Measurements from ENCODE around the gene NRP2.

NRP2 gene

GRCh38 chr2:205689820-205690219 lies 7.5 kb downstream of the NRP2 start:
- H3K9me3 ChIP-seq (ENCODE audit: insufficient read depth, low read depth, low read length): no peaks in the 10 kb centered on the region
- H3K4me1 ChIP-seq (ENCODE audit: insufficient read depth, low read length): peaks cover 18% of the 10 kb centered on the region
- H3K27me3 ChIP-seq (ENCODE audit: insufficient read depth, low read length): peaks cover 36% of the 10 kb centered on the region
- no peak overlapping the region for H3K27ac ChIP-seq (ENCODE audit: low read length)
- H3K9ac ChIP-seq (ENCODE audit: low read depth, low read length): no peak overlapping the region
- H3K4me3 ChIP-seq (ENCODE audit: low read length): no peak overlapping the region
- no peaks in the 10 kb centered on the region for H3K36me3 ChIP-seq (ENCODE audit: insufficient read depth, low read depth, low read length)

GRCh38 chr2:205692104-205692503 lies 9.8 kb downstream of the NRP2 start:
- Histone ChIP-seq H3K4me3 (ENCODE audit: low read length) (no peak overlapping the region), H3K9ac (ENCODE audit: low read depth, low read length) (no peak overlapping the region), H3K9me3 (ENCODE audit: insufficient read depth, low read depth, low read length) (no peaks in the 10 kb centered on the region), H3K36me3 (ENCODE audit: insufficient read depth, low read depth, low read length) (no peaks in the 10 kb centered on the region), H3K27me3 (ENCODE audit: insufficient read depth, low read length) (peaks cover 14% of the 10 kb centered on the region), H3K27ac (ENCODE audit: low read length) (no peak overlapping the region), H3K4me1 (ENCODE audit: insufficient read depth, low read length) (peaks cover 34% of the 10 kb centered on the region)

GRCh38 chr2:205694256-205694655 lies 12.0 kb downstream of the NRP2 start:
- Histone ChIP-seq H3K9me3 (ENCODE audit: insufficient read depth, low read depth, low read length) (no peaks in the 10 kb centered on the region), H3K27me3 (ENCODE audit: insufficient read depth, low read length) (no peaks in the 10 kb centered on the region), H3K4me1 (ENCODE audit: insufficient read depth, low read length) (peaks cover 32% of the 10 kb centered on the region), H3K9ac (ENCODE audit: low read depth, low read length) (no peak overlapping the region), H3K4me3 (ENCODE audit: low read length) (no peak overlapping the region), H3K36me3 (ENCODE audit: insufficient read depth, low read depth, low read length) (peaks cover 11% of the 10 kb centered on the region; the same call in 1 of the 2 replicates), H3K27ac (ENCODE audit: low read length) (no peak overlapping the region)

DNA sequence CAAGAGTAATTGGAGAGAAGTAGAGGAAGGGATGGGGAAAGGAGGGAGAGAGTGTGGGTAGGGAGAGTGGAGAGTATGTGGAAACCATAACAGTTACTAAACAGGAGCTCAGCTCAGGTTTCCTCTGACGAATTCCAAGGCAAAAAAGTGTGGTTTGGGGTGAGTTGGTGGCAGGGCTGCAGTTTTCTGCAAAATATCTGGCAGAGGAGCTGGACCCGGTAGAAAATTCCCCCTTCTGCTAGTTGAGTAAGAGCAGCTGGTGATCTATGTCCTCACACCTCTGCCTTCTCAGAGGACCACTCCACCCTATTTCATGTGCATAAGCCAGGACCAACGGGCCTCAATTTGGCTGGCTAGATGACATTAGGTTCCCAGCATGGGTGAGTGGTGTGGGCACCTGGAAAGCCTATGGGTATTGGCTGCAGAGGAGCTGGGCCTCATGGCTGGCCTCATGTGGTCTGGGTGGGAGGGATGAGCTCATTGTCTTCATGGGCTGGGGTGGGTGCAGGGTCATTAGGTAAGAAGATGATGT lies 13.2 kb downstream of the NRP2 start:
- no peak overlapping the region for H3K9ac ChIP-seq (ENCODE audit: low read depth, low read length)
- no peak overlapping the region for H3K27ac ChIP-seq (ENCODE audit: low read length)
- peaks cover 44% of the 10 kb centered on the region for H3K4me1 ChIP-seq (ENCODE audit: insufficient read depth, low read length)
- no peak overlapping the region for H3K4me3 ChIP-seq (ENCODE audit: low read length)
- no peaks in the 10 kb centered on the region for H3K9me3 ChIP-seq (ENCODE audit: insufficient read depth, low read depth, low read length)
- H3K27me3 ChIP-seq (ENCODE audit: insufficient read depth, low read length): no peaks in the 10 kb centered on the region
- peaks cover 11% of the 10 kb centered on the region; the same call in 1 of the 2 replicates for H3K36me3 ChIP-seq (ENCODE audit: insufficient read depth, low read depth, low read length)

DNA sequence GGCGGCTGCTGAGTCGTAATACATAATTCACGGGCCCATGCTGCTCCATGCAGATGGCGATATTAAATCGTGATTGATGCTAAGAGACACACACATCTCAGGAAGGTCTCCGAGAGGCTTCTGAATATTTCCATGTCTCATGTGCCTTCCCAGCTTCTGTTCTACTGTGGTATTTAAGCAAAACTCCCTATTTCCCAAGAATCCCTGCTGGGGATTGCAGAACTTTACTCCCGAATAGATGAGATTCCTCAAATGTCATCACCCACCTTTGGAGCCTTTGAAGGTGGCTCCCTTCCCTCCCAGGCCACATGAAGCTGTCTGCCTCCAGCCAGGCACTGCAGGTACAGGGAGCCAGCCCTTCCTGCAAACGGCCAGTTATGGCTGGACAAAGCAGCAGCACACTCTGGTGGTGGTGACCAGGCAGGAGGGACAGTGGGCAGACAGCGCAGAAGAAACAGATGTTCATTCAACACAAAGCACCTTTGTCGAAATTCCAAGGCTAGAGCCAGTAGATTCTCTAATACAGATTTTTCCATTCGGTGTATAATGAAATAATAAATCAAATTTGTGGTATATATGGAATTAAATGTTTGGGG lies 14.1 kb downstream of the NRP2 start:
- H3K9me3 ChIP-seq (ENCODE audit: insufficient read depth, low read depth, low read length): no peaks in the 10 kb centered on the region
- H3K36me3 ChIP-seq (ENCODE audit: insufficient read depth, low read depth, low read length): peaks cover 11% of the 10 kb centered on the region; the same call in 1 of the 2 replicates
- H3K9ac ChIP-seq (ENCODE audit: low read depth, low read length): no peak overlapping the region
- H3K27me3 ChIP-seq (ENCODE audit: insufficient read depth, low read length): no peaks in the 10 kb centered on the region
- H3K27ac ChIP-seq (ENCODE audit: low read length): no peak overlapping the region
- H3K4me1 ChIP-seq (ENCODE audit: insufficient read depth, low read length): peaks cover 47% of the 10 kb centered on the region
- H3K4me3 ChIP-seq (ENCODE audit: low read length): no peak overlapping the region

DNA sequence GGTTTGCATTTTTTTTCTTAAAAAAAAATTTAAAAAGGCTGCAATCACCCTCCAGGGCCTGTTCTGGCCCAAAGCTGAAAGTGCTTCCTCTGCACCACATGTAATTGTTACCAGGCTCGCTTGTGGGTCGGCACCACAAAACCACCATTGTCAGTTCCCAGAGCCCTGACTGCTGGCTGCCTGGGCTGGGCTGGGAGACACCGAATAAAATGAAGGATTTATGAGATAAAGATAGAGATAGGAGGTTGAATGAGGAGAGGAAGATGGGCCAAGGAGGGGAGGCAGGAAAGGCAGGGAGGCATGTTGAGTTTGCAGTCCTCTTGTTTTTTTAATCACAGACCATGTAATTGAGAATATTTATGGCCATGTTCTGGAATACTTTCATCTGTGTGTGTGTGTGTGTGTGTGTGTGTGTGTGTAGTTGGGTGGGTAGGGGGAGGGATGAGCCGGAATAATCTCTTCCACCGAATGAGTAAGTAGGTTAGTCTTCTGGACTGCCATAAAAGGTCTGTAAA lies 14.7 kb downstream of the NRP2 start:
- Histone ChIP-seq H3K4me1 (ENCODE audit: insufficient read depth, low read length) (peaks cover 50% of the 10 kb centered on the region), H3K27me3 (ENCODE audit: insufficient read depth, low read length) (no peaks in the 10 kb centered on the region)

DNA sequence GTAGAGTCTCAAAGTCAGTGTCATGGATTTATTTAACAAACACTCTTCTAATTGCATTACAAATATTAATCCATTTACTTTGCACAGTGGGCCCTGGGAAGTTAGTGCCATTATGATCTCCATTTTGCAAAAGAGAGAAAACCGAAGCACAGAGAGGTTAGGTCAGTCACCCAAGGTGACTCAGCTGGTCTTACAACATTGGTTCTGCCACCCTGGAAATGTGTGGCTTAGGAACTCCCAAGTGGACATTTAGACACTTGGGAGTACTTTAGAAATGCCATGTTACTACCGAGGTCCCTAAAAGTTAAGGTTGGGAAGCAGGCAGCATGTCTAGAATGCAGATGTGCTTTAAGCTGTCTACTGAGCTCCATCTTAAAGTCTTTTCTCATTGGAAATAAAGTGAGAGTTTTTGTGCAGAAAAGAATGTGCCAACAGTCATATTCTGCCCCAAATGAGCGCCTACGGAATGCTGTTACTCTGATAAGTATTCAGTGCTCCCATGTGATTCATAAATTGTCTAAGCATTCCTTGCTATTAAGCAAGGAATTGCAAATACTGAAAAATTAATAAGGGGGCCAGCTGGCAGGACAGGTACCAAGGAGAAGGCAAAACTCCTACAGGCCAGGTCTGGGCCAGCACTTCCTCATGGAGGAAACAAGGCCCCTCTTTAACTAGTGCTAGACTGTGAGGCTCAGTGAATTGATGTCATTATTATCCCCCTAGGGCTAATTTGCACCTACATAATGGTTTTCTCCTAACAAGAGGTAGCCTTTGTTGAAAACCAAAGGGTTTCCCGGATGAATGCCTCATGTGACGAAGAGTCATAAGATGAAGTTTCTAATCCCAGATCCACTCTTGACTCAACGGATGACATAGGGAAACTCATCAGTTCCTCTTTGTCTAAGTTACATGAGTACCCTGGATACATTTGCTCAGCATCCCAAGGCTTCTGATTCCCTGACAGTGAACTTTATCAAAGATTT lies 16.3 kb downstream of the NRP2 start:
- Histone ChIP-seq H3K4me1 (ENCODE audit: insufficient read depth, low read length) (peaks cover 60% of the 10 kb centered on the region), H3K27ac (ENCODE audit: low read length) (no peak overlapping the region), H3K9me3 (ENCODE audit: insufficient read depth, low read depth, low read length) (no peaks in the 10 kb centered on the region), H3K36me3 (ENCODE audit: insufficient read depth, low read depth, low read length) (peaks cover 11% of the 10 kb centered on the region; the same call in 1 of the 2 replicates), H3K27me3 (ENCODE audit: insufficient read depth, low read length) (no peaks in the 10 kb centered on the region), H3K9ac (ENCODE audit: low read depth, low read length) (no peak overlapping the region), H3K4me3 (ENCODE audit: low read length) (no peak overlapping the region)

More for the DNA sequence above, 14.7 kb downstream of the NRP2 start:
- no peak overlapping the region for H3K27ac ChIP-seq (ENCODE audit: low read length)
- no peak overlapping the region for H3K4me3 ChIP-seq (ENCODE audit: low read length)
- H3K9ac ChIP-seq (ENCODE audit: low read depth, low read length): no peak overlapping the region
- no peaks in the 10 kb centered on the region for H3K9me3 ChIP-seq (ENCODE audit: insufficient read depth, low read depth, low read length)
- H3K36me3 ChIP-seq (ENCODE audit: insufficient read depth, low read depth, low read length): peaks cover 11% of the 10 kb centered on the region; the same call in 1 of the 2 replicates

- Histone ChIP-seq H3K27me3 (ENCODE audit: insufficient read depth, low read length) (no peaks in the 10 kb centered on the region), H3K4me1 (ENCODE audit: insufficient read depth, low read length) (peaks cover 65% of the 10 kb centered on the region), H3K27ac (ENCODE audit: low read length) (no peak overlapping the region), H3K36me3 (ENCODE audit: insufficient read depth, low read depth, low read length) (peaks cover 11% of the 10 kb centered on the region; the same call in 1 of the 2 replicates), H3K9ac (ENCODE audit: low read depth, low read length) (peak overlapping the region; percentile 33; the same call in 1 of the 2 replicates), H3K9me3 (ENCODE audit: insufficient read depth, low read depth, low read length) (no peaks in the 10 kb centered on the region), H3K4me3 (ENCODE audit: low read length) (no peak overlapping the region)
Measured at GRCh38 chr2:205699515-205700289, 17.4 kb downstream of the NRP2 start.

DNA sequence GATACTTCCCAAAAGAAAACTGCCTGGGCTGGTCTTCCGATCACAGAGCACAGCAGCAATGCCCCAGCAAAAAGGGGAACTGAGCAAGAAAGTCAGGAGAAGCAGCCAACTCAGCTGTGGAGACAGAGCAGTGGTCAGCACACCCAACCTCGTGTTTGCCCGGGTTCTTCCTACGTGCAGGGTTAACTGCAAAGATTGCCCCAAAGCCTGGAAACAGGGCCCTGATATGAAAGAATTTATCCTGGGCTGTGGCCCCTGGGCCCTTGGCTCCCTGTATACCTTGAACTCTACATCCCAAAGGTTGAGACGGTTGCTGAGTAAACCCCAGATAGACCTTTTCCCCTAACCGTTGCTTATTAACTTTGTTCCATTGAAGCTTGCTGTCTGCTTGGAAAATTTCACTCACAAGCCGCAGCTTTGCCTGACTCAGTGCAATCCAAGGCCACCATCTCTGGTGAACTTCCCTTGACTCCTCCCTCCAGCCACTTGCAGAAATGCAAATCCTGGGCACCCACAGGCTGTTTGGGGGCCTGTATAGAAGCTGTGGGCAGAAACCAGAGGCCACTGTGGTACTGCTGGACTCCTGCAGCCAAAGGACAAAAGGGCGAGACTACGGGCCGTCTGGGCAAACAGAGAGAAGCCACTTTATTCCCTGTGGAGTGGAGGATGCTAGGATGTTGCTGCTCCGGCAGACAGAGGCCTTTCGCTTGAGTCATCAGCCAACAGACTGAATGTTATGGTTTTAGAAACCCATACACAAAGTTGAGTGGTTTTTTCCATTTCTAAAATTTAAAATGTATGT lies 18.2 kb downstream of the NRP2 start:
- Histone ChIP-seq H3K27ac (ENCODE audit: low read length) (no peak overlapping the region), H3K36me3 (ENCODE audit: insufficient read depth, low read depth, low read length) (peaks cover 11% of the 10 kb centered on the region; the same call in 1 of the 2 replicates), H3K4me3 (ENCODE audit: low read length) (no peak overlapping the region)

GRCh38 chr2:205701509-205701908 lies 19.2 kb downstream of the NRP2 start:
- H3K9me3 ChIP-seq (ENCODE audit: insufficient read depth, low read depth, low read length): no peaks in the 10 kb centered on the region
- no peak overlapping the region for H3K4me3 ChIP-seq (ENCODE audit: low read length)
- H3K27ac ChIP-seq (ENCODE audit: low read length): no peak overlapping the region
- H3K36me3 ChIP-seq (ENCODE audit: insufficient read depth, low read depth, low read length): peaks cover 11% of the 10 kb centered on the region; the same call in 1 of the 2 replicates
- H3K27me3 ChIP-seq (ENCODE audit: insufficient read depth, low read length): no peaks in the 10 kb centered on the region
- no peak overlapping the region for H3K9ac ChIP-seq (ENCODE audit: low read depth, low read length)
- peaks cover 49% of the 10 kb centered on the region for H3K4me1 ChIP-seq (ENCODE audit: insufficient read depth, low read length)

More for the DNA sequence above, 18.2 kb downstream of the NRP2 start:
- no peaks in the 10 kb centered on the region for H3K27me3 ChIP-seq (ENCODE audit: insufficient read depth, low read length)
- H3K4me1 ChIP-seq (ENCODE audit: insufficient read depth, low read length): peaks cover 59% of the 10 kb centered on the region
- peak overlapping the region; percentile 33; the same call in 1 of the 2 replicates for H3K9ac ChIP-seq (ENCODE audit: low read depth, low read length)
- H3K9me3 ChIP-seq (ENCODE audit: insufficient read depth, low read depth, low read length): no peaks in the 10 kb centered on the region

Data from iPS-20b (cell line).